Mesenchymal stem cell (in vitro differentiated cells and primary cell): ENCODE measurements around the gene RALGPS1.

Experiments
- DNase-seq: peaks from one replicate; pipeline ENCODE4 v3.0.0-alpha.2; 2013
- H2AFZ ChIP-seq: one replicate; pipeline ENCODE4 v1.6.1; 2013; ENCODE audit warnings: low read depth, mild to moderate bottlenecking, control low read depth, inconsistent platforms, low read length, moderate library complexity
- H2AK5ac ChIP-seq: 2 replicates; pipeline ENCODE4 v1.6.1; 2013; ENCODE audit warnings: low read length, moderate library complexity, mild to moderate bottlenecking, inconsistent platforms; ENCODE audit not compliant: severe bottlenecking
- H2BK120ac ChIP-seq: one replicate; pipeline ENCODE4 v1.6.1; 2013; ENCODE audit warnings: low read depth, mild to moderate bottlenecking, inconsistent platforms, low read length, moderate library complexity
- H2BK12ac ChIP-seq, 2 experiments: one replicate each; pipeline ENCODE4 v1.6.1; 2013; ENCODE audit warnings: inconsistent platforms in 2 of 2, low read length in 2 of 2, mild to moderate bottlenecking in 2 of 2, moderate library complexity in 2 of 2, control low read depth in 1 of 2
- H2BK15ac ChIP-seq: one replicate; pipeline ENCODE4 v1.6.1; 2013; ENCODE audit warnings: mild to moderate bottlenecking, low read depth, inconsistent platforms; ENCODE audit not compliant: poor library complexity, severe bottlenecking
- H2BK5ac ChIP-seq: 2 replicates; pipeline ENCODE4 v1.6.1; 2013; ENCODE audit warnings: low read depth, mild to moderate bottlenecking, low read length, control low read depth, inconsistent platforms; ENCODE audit not compliant: poor library complexity, severe bottlenecking
- H3K14ac ChIP-seq, 2 experiments: one replicate each; pipeline ENCODE4 v1.6.1; 2013; ENCODE audit warnings: inconsistent platforms in 2 of 2, low read length in 2 of 2, control low read depth in 1 of 2, mild to moderate bottlenecking in 1 of 2, moderate library complexity in 1 of 2
- H3K18ac ChIP-seq, 2 experiments: one replicate each; pipeline ENCODE4 v1.6.1; 2013; ENCODE audit warnings: inconsistent platforms in 2 of 2, low read length in 2 of 2, control low read depth in 1 of 2, low read depth in 1 of 2, mild to moderate bottlenecking in 1 of 2
- H3K23ac ChIP-seq, 2 experiments: one replicate each; pipeline ENCODE4 v1.6.1; 2013; ENCODE audit warnings: inconsistent platforms in 2 of 2, low read length in 2 of 2, mild to moderate bottlenecking in 2 of 2, moderate library complexity in 2 of 2, control low read depth in 1 of 2
- H3K27ac ChIP-seq: 2 replicates; pipeline ENCODE4 v1.5.1; 2013; ENCODE audit warnings: mild to moderate bottlenecking, moderate library complexity, low read length, control low read depth, inconsistent platforms; ENCODE audit not compliant: poor library complexity, severe bottlenecking
- H3K27me3 ChIP-seq, 2 experiments: 2 replicates each; pipeline versions ENCODE4 v1.6.1 to v1.7.0; 2013; ENCODE audit warnings: low read length in 2 of 2, mild to moderate bottlenecking in 2 of 2, moderate library complexity in 2 of 2, control low read depth in 1 of 2, inconsistent platforms in 1 of 2; ENCODE audit not compliant: control insufficient read depth in 1 of 2, insufficient read depth in 1 of 2
- H3K36me3 ChIP-seq, 2 experiments: 2 replicates each; pipeline versions ENCODE4 v1.6.1 to v1.7.0; 2013; ENCODE audit warnings: low read length in 2 of 2, control low read depth in 1 of 2, inconsistent platforms in 1 of 2, low read depth in 1 of 2, mild to moderate bottlenecking in 1 of 2; ENCODE audit not compliant: insufficient read depth in 2 of 2, control insufficient read depth in 1 of 2
- H3K4ac ChIP-seq, 2 experiments: one replicate each; pipeline ENCODE4 v1.6.1; 2013; ENCODE audit warnings: inconsistent platforms in 2 of 2, low read length in 2 of 2, mild to moderate bottlenecking in 2 of 2, moderate library complexity in 2 of 2, control low read depth in 1 of 2, low read depth in 1 of 2
- H3K4me1 ChIP-seq: 2 replicates; pipeline ENCODE4 v1.6.1; 2013; ENCODE audit warnings: low read depth, low read length, control low read depth; ENCODE audit not compliant: control insufficient read depth, insufficient read depth
- H3K4me2 ChIP-seq: 2 replicates; pipeline ENCODE4 v1.6.1; 2013; ENCODE audit warnings: low read length, mild to moderate bottlenecking, inconsistent platforms; ENCODE audit not compliant: poor library complexity, severe bottlenecking
- H3K4me3 ChIP-seq, 2 experiments: 2 replicates each; pipeline versions ENCODE4 v1.5.1 to v1.7.0; 2013; ENCODE audit warnings: low read length in 2 of 2, mild to moderate bottlenecking in 2 of 2, control low read depth in 1 of 2, low read depth in 1 of 2; ENCODE audit not compliant: insufficient read depth in 1 of 2
- H3K79me1 ChIP-seq: replicated peaks from 2 replicates; pipeline ENCODE4 v1.6.1; 2013; ENCODE audit warnings: mild to moderate bottlenecking, control low read depth, low read length, inconsistent platforms; ENCODE audit not compliant: poor library complexity, severe bottlenecking
- H3K9ac ChIP-seq: 2 replicates; pipeline ENCODE4 v1.7.0; 2013; ENCODE audit warnings: mild to moderate bottlenecking, low read length, moderate library complexity
- H3K9me3 ChIP-seq: 2 replicates; pipeline ENCODE4 v1.7.0; 2013; ENCODE audit warnings: mild to moderate bottlenecking, low read length; ENCODE audit not compliant: control insufficient read depth
- H4K8ac ChIP-seq: one replicate; pipeline ENCODE4 v1.6.1; 2013; ENCODE audit warnings: inconsistent platforms, mild to moderate bottlenecking, low read length, moderate library complexity
- H4K91ac ChIP-seq: one replicate; pipeline ENCODE4 v1.6.1; 2013; ENCODE audit warnings: mild to moderate bottlenecking, low read length, inconsistent platforms
- WGBS: methylation state at CpG from one replicate; pipeline ENCODE4 v1.1.7; 2013; ENCODE audit warnings: mixed read lengths; 5-methylcytosine and 5-hydroxymethylcytosine counted together

Gene RALGPS1

DNA sequence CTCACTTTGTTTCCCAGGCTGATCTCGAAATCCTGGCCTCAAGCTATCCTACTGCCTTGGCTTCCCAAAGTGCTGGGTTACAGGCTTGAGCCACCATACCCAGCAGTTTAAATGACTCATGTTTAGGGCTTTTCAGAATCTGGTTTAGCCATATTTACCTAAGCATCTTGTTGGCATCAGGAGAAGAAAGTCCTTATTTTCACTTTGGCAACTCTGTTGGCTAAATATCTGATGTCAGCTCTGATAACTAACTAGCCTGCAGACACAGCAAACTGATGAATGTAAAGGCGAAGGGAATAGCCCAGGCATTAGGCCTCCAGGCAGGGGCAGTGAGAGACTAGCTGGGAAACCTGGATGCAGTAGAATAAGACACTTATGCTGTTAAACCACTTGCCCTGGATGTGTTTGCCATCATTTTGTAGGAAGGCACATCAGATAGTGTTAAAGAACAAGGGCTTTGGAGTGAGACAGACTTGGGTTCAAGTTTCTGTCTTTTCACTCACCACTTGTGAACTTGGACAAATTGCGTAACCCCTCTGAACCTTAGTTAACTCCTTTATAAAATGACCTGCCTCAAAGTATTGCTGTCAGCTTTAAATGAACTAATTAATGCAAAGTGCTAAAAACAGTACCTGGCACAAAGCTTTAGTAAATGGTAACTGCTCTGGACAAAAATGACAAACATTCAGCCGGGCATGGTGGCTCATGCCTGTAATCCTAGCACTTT is 315.3 kb downstream of the RALGPS1 start:
- peaks cover 9% of the 10 kb centered on the region for H3K4me1 ChIP-seq
- 89% methylated on average over 4 of the region's 4 CpGs for WGBS
- H4K8ac ChIP-seq = no peak overlapping the region
- H2AFZ ChIP-seq = no peak overlapping the region
- no peak overlapping the region for H2BK12ac ChIP-seq
- no peak overlapping the region for H3K27ac ChIP-seq
- no peak overlapping the region for H2BK15ac ChIP-seq
- no peak overlapping the region for H3K18ac ChIP-seq
- H3K79me1 ChIP-seq = no peaks in the 10 kb centered on the region
- H3K27me3 ChIP-seq = peaks cover 0 to 26% of the 10 kb centered on the region in 2 experiments
- no peaks in the 10 kb centered on the region for H3K36me3 ChIP-seq
- no peak overlapping the region for H2BK120ac ChIP-seq
- no peak overlapping the region for H2AK5ac ChIP-seq
- no peak overlapping the region for H3K4me3 ChIP-seq
- H3K9ac ChIP-seq = no peak overlapping the region
- no peak overlapping the region for H3K4me2 ChIP-seq
- no peak overlapping the region for H2BK5ac ChIP-seq
- H3K9me3 ChIP-seq = no peaks in the 10 kb centered on the region
- H4K91ac ChIP-seq = no peak overlapping the region
- H3K4ac ChIP-seq = no peak overlapping the region
- H3K23ac ChIP-seq = no peak overlapping the region
- DNase-seq = no peak
- no peak overlapping the region for H3K14ac ChIP-seq

DNA sequence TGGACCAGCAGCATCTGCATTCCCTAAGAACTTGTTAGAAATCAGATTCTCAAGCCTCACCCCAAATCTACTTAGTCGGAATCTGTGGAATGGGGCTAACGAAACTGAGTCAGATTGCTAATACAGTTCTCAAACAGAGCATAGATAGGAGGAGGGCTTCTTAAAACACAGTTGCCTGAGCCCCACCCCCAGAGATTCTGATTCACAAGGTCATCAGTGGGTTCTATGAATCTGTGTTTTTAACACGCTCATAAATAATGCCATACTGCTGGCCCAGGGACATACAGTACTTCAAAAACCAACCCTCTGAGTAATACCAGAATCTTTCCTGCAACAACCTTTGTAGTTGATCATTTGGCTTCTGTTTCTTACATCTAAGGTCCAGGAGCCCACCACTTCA is 317.1 kb downstream of the RALGPS1 start:
- 87% methylated on average over 3 of the region's 3 CpGs for WGBS

DNA sequence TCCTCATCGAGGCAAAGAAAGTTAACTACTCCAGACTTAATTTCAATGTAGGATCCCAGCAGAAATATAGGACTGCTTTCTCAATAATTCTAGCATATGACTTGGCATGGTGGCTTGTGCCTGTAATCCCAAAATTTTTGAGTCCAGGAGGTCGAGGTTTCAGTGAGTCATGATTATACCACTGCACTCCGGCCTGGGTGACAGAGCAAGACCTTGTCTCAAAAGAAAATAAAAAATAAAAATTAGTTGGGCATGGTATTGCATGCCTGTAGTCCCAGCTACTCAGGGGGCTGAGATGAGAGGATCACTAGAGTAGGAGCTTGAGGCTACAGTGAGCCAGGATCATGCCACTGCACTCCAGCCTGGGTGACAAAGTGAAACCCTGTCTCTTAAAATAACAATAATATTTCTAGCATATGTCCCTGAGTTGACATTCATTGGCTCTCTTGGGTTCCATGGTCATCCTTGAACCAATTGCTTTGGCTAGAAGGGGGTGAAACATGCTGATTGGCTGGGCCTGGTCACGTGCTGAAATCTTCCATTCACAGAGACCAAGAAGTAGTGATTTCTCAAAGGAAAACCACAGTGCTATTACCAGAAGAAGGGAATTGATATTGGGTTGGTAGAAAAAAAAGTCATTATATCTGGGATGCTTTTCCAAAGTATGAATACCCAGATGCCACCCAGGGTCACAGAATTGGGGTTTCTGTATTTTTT is 318.4 kb downstream of the RALGPS1 start:
- Histone ChIP-seq H3K4ac (no peak overlapping the region), H3K79me1 (no peaks in the 10 kb centered on the region), H3K4me1 (no peaks in the 10 kb centered on the region), H2BK15ac (no peak overlapping the region), H2AFZ (no peak overlapping the region), H3K18ac (no peak overlapping the region), H2AK5ac (no peak overlapping the region), H3K4me3 (no peak overlapping the region), H4K8ac (no peak overlapping the region), H3K27me3 (peaks cover 0 to 36% of the 10 kb centered on the region in 2 experiments), H2BK5ac (no peak overlapping the region), H3K36me3 (no peaks in the 10 kb centered on the region), H2BK120ac (no peak overlapping the region), H3K4me2 (no peak overlapping the region), H2BK12ac (no peak overlapping the region), H3K9ac (no peak overlapping the region), H3K27ac (no peak overlapping the region), H3K9me3 (no peaks in the 10 kb centered on the region), H3K23ac (no peak overlapping the region), H3K14ac (no peak overlapping the region), H4K91ac (no peak overlapping the region)
- WGBS = 82% methylated on average over 4 of the region's 4 CpGs
- DNase-seq = no peak

More for the DNA sequence above, 317.1 kb downstream of the RALGPS1 start:
- Histone ChIP-seq H3K9ac (no peak overlapping the region), H4K91ac (no peak overlapping the region), H2AK5ac (no peak overlapping the region), H4K8ac (no peak overlapping the region), H2BK5ac (no peak overlapping the region), H3K27ac (no peak overlapping the region), H2BK120ac (no peak overlapping the region), H3K4me3 (no peak overlapping the region), H3K36me3 (no peaks in the 10 kb centered on the region), H3K4me1 (no peaks in the 10 kb centered on the region), H3K9me3 (no peaks in the 10 kb centered on the region), H3K14ac (no peak overlapping the region), H3K18ac (no peak overlapping the region), H3K4ac (no peak overlapping the region), H3K4me2 (no peak overlapping the region), H2BK12ac (no peak overlapping the region), H3K23ac (no peak overlapping the region), H3K79me1 (no peaks in the 10 kb centered on the region), H3K27me3 (peaks cover 0 to 31% of the 10 kb centered on the region in 2 experiments), H2AFZ (no peak overlapping the region), H2BK15ac (no peak overlapping the region)
- DNase-seq = no peak

DNA sequence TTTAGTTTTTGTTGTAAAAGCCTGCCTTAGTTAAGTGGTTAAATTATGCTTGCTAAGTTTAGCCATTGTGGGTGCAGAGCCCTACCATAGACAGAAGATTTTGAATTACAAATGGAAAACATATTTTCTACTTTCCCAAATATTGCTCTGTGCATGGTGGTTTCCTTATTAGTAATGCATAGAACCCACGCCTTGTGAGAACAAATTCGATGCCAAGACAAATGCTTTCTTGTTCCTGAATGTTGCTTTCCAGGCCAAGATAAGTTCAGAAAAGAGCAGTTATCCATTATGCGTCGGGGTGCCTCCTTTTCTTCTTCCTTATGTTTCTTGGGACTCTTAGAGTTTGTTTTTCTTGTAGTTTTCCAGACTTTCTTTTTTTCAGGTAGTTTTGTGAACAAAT is 319.0 kb downstream of the RALGPS1 start:
- H3K4me2 ChIP-seq = no peak overlapping the region
- H4K8ac ChIP-seq = no peak overlapping the region
- no peak overlapping the region for H2AFZ ChIP-seq
- H3K18ac ChIP-seq = no peak overlapping the region
- no peak overlapping the region for H3K23ac ChIP-seq
- no peak overlapping the region for H2AK5ac ChIP-seq
- 97% methylated on average over 4 of the region's 4 CpGs for WGBS
- no peaks in the 10 kb centered on the region for H3K36me3 ChIP-seq
- H3K9me3 ChIP-seq = no peaks in the 10 kb centered on the region
- no peak overlapping the region for H3K4me3 ChIP-seq
- no peak overlapping the region for H3K27ac ChIP-seq
- H2BK15ac ChIP-seq = no peak overlapping the region
- H3K27me3 ChIP-seq = peaks cover 0 to 41% of the 10 kb centered on the region in 2 experiments
- H3K79me1 ChIP-seq = no peaks in the 10 kb centered on the region
- no peak overlapping the region for H2BK12ac ChIP-seq
- H2BK5ac ChIP-seq = no peak overlapping the region
- no peak overlapping the region for H3K9ac ChIP-seq
- DNase-seq = no peak
- no peak overlapping the region for H4K91ac ChIP-seq
- no peak overlapping the region for H2BK120ac ChIP-seq
- no peak overlapping the region for H3K14ac ChIP-seq
- no peak overlapping the region for H3K4ac ChIP-seq
- no peaks in the 10 kb centered on the region for H3K4me1 ChIP-seq
